ENCODE measurements around the gene IRGM.
"Not testable (repeated sequence)": the region's sequence is repeated elsewhere in the genome, so short reads cannot be mapped to it uniquely, and the experiment has no call there.

IRGM gene

GRCh38 chr5:150848271-150848670, 1.9 kb downstream of the IRGM start:
- H3K27ac Mint-ChIP-seq: no peak overlapping the region
- peaks cover 6% of the 10 kb centered on the region for H3K9me3 Mint-ChIP-seq

DNA sequence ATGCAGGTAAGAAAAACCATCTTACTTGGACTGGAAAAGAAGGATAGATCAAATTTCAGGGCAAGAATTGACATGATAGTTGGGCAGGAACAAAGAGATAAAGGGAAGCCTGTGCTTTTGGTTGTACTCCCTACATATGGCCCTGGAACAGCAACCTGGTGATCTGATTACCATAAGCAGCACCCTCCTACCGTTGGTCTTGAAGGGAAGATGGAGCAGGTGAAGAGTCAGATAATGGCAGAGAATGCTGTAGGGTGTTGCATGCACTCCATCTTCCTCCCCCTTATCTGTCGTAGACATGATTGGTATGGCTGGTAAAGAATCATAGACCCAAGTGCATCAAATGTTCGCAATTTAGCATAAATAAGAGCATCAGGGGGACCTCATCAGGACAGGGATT, 4.7 kb downstream of the IRGM start:
- H3K36me3 Mint-ChIP-seq (ENCODE audit: low read depth): peaks cover 2% of the 10 kb centered on the region
- H3K4me3 Mint-ChIP-seq: no peak overlapping the region
- peaks cover 21% of the 10 kb centered on the region for H3K4me1 Mint-ChIP-seq (ENCODE audit: low read depth)
- H3K27me3 Mint-ChIP-seq (ENCODE audit: low read depth): no peaks in the 10 kb centered on the region
- peaks cover 6% of the 10 kb centered on the region for H3K9me3 Mint-ChIP-seq
- no peak overlapping the region for H3K27ac Mint-ChIP-seq

More at GRCh38 chr5:150848271-150848670, 1.9 kb downstream of the IRGM start:
- peaks cover 23% of the 10 kb centered on the region for H3K4me1 Mint-ChIP-seq (ENCODE audit: low read depth)
- no peaks in the 10 kb centered on the region for H3K27me3 Mint-ChIP-seq (ENCODE audit: low read depth)
- peaks cover 2% of the 10 kb centered on the region for H3K36me3 Mint-ChIP-seq (ENCODE audit: low read depth)
- H3K4me3 Mint-ChIP-seq: no peak overlapping the region

DNA sequence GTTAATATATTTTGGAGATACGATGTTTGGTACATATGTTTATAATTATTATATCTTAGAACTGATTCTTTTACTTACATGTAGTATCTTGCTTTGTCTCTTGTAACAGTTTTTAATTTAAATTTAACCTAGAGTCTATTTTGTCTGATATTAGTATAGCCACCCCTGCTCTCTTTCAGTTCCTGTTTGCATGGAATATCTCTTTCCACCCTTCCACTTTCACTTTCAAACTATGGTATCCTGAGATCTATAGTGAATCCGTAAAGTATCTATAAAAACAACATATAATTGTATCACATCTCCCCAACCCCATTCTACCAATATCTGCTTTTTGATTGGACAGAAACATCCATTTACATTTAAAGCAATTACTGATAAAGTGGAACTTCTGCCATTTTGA, 7.2 kb downstream of the IRGM start:
- Mint-ChIP-seq H3K27ac (no peak overlapping the region), H3K27me3 (ENCODE audit: low read depth) (no peaks in the 10 kb centered on the region), H3K4me3 (no peak overlapping the region), H3K4me1 (ENCODE audit: low read depth) (peaks cover 5% of the 10 kb centered on the region), H3K36me3 (ENCODE audit: low read depth) (no peaks in the 10 kb centered on the region), H3K9me3 (no peaks in the 10 kb centered on the region)

GRCh38 chr5:150856700-150857099, 10.4 kb downstream of the IRGM start:
- H3K4me1 Mint-ChIP-seq (ENCODE audit: low read depth); H3K36me3 Mint-ChIP-seq (ENCODE audit: low read depth); H3K4me3 Mint-ChIP-seq; H3K27ac Mint-ChIP-seq; H3K27me3 Mint-ChIP-seq (ENCODE audit: low read depth): not testable (repeated sequence)
- peaks cover 12% of the 10 kb centered on the region for H3K9me3 Mint-ChIP-seq

DNA sequence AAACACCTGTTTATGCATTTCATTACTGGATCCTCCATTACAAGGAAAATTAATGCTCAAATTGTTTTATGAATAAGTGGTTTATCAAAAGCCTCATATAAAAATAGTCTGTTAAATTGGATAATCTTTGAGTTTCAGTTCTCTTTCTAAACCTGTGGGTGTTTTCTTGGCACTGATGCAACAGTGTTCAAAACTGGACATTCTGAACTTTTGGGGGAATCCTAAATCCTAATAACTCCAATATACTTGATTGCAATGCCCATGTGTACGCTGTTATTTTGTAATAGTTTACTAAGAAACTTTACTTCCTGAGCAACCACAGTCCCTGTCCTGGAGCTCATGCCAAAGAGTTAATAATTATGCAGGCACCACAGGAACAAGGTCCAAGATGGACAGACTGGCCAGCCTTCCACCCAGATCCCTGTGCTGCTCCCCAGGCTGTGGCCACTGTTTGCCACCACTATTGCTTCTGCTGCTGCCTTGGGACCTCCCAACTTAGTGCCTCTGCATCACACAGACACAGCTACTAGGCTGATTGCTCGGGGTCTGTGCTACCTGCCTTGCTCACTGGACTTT, 14.0 kb downstream of the IRGM start:
- Mint-ChIP-seq H3K27me3 (ENCODE audit: low read depth) (no peaks in the 10 kb centered on the region), H3K4me1 (ENCODE audit: low read depth) (no peaks in the 10 kb centered on the region)

GRCh38 chr5:150862070-150862469, 15.7 kb downstream of the IRGM start:
- Mint-ChIP-seq H3K27ac (no peak overlapping the region), H3K9me3 (peaks cover 37% of the 10 kb centered on the region), H3K36me3 (ENCODE audit: low read depth) (no peaks in the 10 kb centered on the region), H3K4me1 (ENCODE audit: low read depth) (no peaks in the 10 kb centered on the region), H3K27me3 (ENCODE audit: low read depth) (no peaks in the 10 kb centered on the region), H3K4me3 (no peak overlapping the region)

More for the DNA sequence above, 14.0 kb downstream of the IRGM start:
- no peaks in the 10 kb centered on the region for H3K36me3 Mint-ChIP-seq (ENCODE audit: low read depth)
- H3K4me3 Mint-ChIP-seq: no peak overlapping the region
- peaks cover 34% of the 10 kb centered on the region for H3K9me3 Mint-ChIP-seq
- no peak overlapping the region for H3K27ac Mint-ChIP-seq

DNA sequence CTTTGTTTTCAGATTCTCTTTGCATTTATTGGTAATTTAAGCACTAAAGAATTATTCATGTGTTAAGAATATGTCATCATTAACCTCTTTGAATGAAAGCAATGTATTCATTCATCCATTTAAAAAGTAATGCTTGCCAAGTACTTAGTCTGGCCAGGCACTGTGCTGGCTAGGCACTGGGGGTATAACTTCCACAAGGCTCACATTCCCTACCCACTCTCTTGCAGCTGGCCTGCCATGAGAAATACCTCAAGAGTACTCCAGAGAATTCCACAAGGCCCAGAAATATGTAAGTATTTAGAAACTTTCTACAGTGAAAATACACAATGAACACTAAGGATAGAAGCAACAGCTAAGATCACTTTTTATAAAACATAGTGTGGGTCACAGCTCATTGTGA, 33.0 kb downstream of the IRGM start:
- H3K36me3 Mint-ChIP-seq (ENCODE audit: low read depth): no peaks in the 10 kb centered on the region
- no peaks in the 10 kb centered on the region for H3K27me3 Mint-ChIP-seq (ENCODE audit: low read depth)
- H3K9me3 Mint-ChIP-seq: peaks cover 44% of the 10 kb centered on the region
- no peak overlapping the region for H3K27ac Mint-ChIP-seq
- no peaks in the 10 kb centered on the region for H3K4me1 Mint-ChIP-seq (ENCODE audit: low read depth)
- H3K4me3 Mint-ChIP-seq: no peak overlapping the region

DNA sequence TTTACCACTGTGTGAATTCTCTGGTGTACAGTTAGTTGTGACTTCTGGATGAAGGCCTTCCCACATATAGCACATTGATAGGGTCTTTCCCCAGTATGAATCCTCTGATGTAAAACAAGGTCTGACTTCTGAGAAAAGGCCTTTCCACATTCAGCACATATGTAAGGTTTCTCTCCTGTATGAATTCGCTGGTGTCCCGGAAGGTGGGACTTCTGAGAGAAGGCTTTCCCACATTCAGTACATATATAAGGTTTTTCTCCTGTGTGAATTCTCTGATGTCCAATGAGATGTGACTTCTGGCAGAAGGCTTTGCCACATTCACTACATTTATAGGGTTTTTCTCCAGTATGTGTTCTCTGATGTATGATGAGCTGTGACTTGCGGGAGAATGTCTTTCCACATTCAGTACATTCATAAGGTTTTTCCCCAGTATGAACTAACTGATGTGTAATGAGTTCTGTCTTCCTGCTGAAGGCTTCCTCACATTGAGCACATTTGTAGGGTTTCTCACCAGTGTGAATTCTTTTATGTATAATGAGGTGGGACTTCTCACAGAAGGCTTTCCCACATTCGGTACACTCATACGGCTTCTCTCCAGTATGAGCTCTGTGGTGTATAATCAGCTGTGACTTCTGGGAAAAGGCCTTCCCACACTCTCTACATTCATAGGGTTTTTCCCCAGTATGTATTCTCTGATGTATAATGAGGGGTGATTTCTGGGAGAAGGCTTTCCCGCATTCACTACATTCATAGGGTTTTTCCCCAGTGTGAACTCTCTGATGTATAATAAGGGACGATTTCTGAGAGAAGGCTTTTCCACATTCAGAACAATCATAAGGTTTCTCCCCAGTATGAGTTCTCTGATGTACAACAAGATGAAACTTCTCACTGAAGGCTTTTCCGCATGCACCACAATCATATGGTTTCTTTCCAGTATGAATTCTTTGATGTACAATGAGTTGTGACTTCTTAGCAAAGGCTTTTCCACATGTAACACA, 49.4 kb downstream of the IRGM start:
- no peak overlapping the region for H3K27ac Mint-ChIP-seq
- no peaks in the 10 kb centered on the region for H3K4me1 Mint-ChIP-seq (ENCODE audit: low read depth)
- peaks cover 76% of the 10 kb centered on the region for H3K9me3 Mint-ChIP-seq
- peaks cover 10% of the 10 kb centered on the region for H3K36me3 Mint-ChIP-seq (ENCODE audit: low read depth)
- no peak overlapping the region for H3K4me3 Mint-ChIP-seq
- H3K27me3 Mint-ChIP-seq (ENCODE audit: low read depth): no peaks in the 10 kb centered on the region
